HL-60 (cell line): ENCODE results near the gene RARRES1.

Experiments
- DNase-seq, 2 experiments: peaks; one replicate each; pipeline ENCODE4 v3.0.0-alpha.2; 2010 to 2020; ENCODE audit warnings: low read depth in 1 of 2, low spot score in 1 of 2
- H3K27ac ChIP-seq: fragments of 250-450 bp; sonication (Bioruptor Pico); replicated peaks from 2 replicates; pipeline ENCODE4 v1.5.1; 2020; ENCODE audit warnings: mild to moderate bottlenecking, moderate library complexity
- H3K27me3 ChIP-seq: fragments of 250-450 bp; sonication (Bioruptor Pico); 2 replicates; pipeline ENCODE4 v1.5.1; 2021; ENCODE audit warnings: mild to moderate bottlenecking, moderate library complexity; ENCODE audit not compliant: insufficient read depth, poor library complexity, severe bottlenecking
- H3K4me3 ChIP-seq: replicated peaks from 2 replicates; pipeline ENCODE4 v1.5.1; 2011; ENCODE audit warnings: mild to moderate bottlenecking, control low read depth, low read length; ENCODE audit not compliant: insufficient read depth
- GABPA ChIP-seq: IDR thresholded peaks from 2 replicates; pipeline ENCODE4 v1.6.1; 2012; ENCODE audit warnings: low read depth
- POLR2AphosphoS5 ChIP-seq: IDR thresholded peaks from 2 replicates; pipeline ENCODE4 v1.6.1; 2012; ENCODE audit warnings: low read depth
- SPI1 ChIP-seq: IDR thresholded peaks from 2 replicates; pipeline ENCODE4 v1.6.1; 2012; ENCODE audit warnings: low read depth, mild to moderate bottlenecking, borderline replicate concordance
- TF ChIP-seq, protein P1 (sequence below): IDR thresholded peaks from 2 replicates; pipeline ENCODE4 v1.6.1; 2012; ENCODE audit warnings: low read depth; ENCODE audit not compliant: insufficient replicate concordance
- TF ChIP-seq, protein P2 (sequence below): IDR thresholded peaks from one replicate; pipeline ENCODE4 v1.5.1; 2011; ENCODE audit warnings: low read length, control low read depth, inconsistent platforms; ENCODE audit not compliant: insufficient read depth

RARRES1 gene

DNA sequence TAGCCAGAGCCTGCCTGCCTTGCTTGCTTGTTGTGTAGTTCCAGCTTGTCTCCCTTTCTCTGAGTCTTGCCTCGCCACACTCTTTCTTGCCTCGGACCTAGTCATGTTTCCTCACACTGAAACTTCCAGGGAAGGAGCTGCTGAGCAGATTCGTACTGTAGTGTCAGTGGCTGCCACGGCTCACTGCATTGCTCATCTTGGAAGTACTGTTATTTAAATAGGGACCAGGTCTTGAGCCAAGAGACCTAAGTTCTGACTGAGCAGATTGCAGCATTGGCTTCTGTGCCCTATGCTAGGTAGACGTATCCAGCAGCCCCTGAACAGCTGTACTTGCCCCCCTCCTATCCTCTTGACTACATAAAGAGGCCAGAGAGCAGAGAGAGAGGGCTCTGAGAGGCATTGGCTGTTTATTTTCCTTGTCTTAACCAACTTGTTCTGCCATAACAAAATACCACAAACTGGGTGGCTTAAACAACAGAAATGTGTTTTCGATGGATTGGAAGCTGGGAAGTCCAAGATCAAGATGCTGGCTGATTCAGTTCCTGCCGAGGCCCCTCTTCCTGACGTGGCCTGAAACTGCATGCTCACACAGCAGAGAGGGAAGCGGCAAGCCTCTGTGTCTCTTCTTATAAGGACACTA, 5.8 kb upstream of the RARRES1 start:
- no peak for DNase-seq
- H3K4me3 ChIP-seq, result no peak overlapping the region
- TF ChIP-seq SPI1, result no peak
- TF ChIP-seq POLR2AphosphoS5, result no peak
- TF ChIP-seq, protein P1, sequence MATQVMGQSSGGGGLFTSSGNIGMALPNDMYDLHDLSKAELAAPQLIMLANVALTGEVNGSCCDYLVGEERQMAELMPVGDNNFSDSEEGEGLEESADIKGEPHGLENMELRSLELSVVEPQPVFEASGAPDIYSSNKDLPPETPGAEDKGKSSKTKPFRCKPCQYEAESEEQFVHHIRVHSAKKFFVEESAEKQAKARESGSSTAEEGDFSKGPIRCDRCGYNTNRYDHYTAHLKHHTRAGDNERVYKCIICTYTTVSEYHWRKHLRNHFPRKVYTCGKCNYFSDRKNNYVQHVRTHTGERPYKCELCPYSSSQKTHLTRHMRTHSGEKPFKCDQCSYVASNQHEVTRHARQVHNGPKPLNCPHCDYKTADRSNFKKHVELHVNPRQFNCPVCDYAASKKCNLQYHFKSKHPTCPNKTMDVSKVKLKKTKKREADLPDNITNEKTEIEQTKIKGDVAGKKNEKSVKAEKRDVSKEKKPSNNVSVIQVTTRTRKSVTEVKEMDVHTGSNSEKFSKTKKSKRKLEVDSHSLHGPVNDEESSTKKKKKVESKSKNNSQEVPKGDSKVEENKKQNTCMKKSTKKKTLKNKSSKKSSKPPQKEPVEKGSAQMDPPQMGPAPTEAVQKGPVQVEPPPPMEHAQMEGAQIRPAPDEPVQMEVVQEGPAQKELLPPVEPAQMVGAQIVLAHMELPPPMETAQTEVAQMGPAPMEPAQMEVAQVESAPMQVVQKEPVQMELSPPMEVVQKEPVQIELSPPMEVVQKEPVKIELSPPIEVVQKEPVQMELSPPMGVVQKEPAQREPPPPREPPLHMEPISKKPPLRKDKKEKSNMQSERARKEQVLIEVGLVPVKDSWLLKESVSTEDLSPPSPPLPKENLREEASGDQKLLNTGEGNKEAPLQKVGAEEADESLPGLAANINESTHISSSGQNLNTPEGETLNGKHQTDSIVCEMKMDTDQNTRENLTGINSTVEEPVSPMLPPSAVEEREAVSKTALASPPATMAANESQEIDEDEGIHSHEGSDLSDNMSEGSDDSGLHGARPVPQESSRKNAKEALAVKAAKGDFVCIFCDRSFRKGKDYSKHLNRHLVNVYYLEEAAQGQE, result no peak
- TF ChIP-seq, protein P2, sequence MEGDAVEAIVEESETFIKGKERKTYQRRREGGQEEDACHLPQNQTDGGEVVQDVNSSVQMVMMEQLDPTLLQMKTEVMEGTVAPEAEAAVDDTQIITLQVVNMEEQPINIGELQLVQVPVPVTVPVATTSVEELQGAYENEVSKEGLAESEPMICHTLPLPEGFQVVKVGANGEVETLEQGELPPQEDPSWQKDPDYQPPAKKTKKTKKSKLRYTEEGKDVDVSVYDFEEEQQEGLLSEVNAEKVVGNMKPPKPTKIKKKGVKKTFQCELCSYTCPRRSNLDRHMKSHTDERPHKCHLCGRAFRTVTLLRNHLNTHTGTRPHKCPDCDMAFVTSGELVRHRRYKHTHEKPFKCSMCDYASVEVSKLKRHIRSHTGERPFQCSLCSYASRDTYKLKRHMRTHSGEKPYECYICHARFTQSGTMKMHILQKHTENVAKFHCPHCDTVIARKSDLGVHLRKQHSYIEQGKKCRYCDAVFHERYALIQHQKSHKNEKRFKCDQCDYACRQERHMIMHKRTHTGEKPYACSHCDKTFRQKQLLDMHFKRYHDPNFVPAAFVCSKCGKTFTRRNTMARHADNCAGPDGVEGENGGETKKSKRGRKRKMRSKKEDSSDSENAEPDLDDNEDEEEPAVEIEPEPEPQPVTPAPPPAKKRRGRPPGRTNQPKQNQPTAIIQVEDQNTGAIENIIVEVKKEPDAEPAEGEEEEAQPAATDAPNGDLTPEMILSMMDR, result no peak
- no peak for TF ChIP-seq GABPA
- H3K27me3 ChIP-seq, result no peaks in the 10 kb centered on the region
- H3K27ac ChIP-seq, result no peak overlapping the region

DNA sequence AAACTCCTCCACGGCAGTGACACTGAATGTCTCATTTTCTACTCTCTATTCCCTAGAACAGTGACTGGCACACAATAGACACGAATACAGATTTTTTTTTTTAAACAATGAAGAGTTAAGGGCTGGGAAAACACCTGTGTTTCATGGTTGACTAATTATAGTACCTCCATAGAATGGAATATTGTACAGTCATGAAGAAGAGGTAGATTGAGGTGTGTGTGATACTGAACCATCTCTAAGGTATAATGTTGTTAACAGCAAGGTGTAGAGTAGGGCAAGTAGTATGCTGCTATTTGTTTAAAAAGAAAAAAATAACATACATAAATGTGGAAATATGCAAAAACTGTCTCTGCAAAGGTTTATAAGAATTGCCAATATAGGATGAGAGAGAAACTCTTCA, 5.2 kb upstream of the RARRES1 start:
- no peak for DNase-seq
- no peak overlapping the region for H3K27ac ChIP-seq
- no peaks in the 10 kb centered on the region for H3K27me3 ChIP-seq
- H3K4me3 ChIP-seq, result no peak overlapping the region
- TF ChIP-seq, protein P1, result no peak
- TF ChIP-seq, protein P2, result no peak
- no peak for TF ChIP-seq GABPA
- TF ChIP-seq POLR2AphosphoS5, result no peak
- TF ChIP-seq SPI1, result no peak

DNA sequence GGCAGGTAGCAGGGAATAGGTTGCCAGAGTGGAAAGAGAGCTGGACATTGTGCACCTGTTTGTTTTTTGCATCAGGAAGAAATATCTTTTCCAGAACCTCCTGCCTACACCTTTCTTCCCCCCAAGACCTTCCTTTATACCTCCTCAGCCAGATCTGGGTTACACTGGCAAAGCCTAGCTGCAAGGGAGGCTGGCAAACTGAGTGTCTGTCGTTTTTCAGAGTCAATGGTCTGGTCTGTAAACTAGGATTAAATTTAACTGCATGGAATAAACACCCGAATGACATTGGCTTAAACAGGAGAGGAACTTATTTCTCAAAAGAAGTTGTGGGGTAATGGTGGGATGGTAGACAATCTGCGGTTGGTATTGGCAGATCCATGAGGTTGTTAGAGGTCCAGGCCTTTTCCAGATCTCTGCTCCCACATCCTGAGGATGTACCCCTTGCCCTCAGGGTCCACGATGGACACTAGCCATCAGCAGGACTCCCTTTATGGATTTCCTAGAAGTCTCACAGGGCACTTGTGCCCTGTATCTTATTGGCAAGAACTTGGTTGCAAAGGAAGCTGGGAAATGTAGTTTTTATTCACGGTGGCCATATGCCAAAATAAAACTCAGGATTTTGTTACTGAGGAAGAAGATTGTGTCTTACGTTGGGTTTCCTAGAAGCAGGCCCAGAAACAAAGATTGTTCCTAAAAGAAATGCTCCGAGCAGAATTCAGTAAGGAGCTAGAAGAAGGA, 3.2 kb upstream of the RARRES1 start:
- H3K4me3 ChIP-seq, result no peak overlapping the region
- no peaks in the 10 kb centered on the region for H3K27me3 ChIP-seq
- no peak for DNase-seq
- H3K27ac ChIP-seq, result no peak overlapping the region
- TF ChIP-seq, protein P2, result no peak
- TF ChIP-seq GABPA, result no peak
- TF ChIP-seq, protein P1, result no peak
- TF ChIP-seq SPI1, result no peak
- no peak for TF ChIP-seq POLR2AphosphoS5
